Neuron (in vitro differentiated cells): ENCODE results near the gene SRRM2.

Experiments
- H2AFZ ChIP-seq: one replicate; pipeline ENCODE4 v1.6.1; 2013; ENCODE audit warnings: low read depth, mild to moderate bottlenecking, inconsistent platforms, low read length, moderate library complexity
- H3K27me3 ChIP-seq: one replicate; pipeline ENCODE4 v1.6.1; 2013; ENCODE audit warnings: low read length; ENCODE audit not compliant: insufficient read depth
- H3K36me3 ChIP-seq: one replicate; pipeline ENCODE4 v1.6.1; 2013; ENCODE audit warnings: low read length; ENCODE audit not compliant: insufficient read depth
- H3K4me1 ChIP-seq: one replicate; pipeline ENCODE4 v1.6.1; 2013; ENCODE audit warnings: low read length; ENCODE audit not compliant: insufficient read depth
- H3K4me3 ChIP-seq: 2 replicates; pipeline ENCODE4 v1.5.1; 2013; ENCODE audit warnings: mild to moderate bottlenecking, low read length, moderate library complexity
- H3K9me3 ChIP-seq: one replicate; pipeline ENCODE4 v1.6.1; 2013; ENCODE audit warnings: low read length

SRRM2 gene

DNA sequence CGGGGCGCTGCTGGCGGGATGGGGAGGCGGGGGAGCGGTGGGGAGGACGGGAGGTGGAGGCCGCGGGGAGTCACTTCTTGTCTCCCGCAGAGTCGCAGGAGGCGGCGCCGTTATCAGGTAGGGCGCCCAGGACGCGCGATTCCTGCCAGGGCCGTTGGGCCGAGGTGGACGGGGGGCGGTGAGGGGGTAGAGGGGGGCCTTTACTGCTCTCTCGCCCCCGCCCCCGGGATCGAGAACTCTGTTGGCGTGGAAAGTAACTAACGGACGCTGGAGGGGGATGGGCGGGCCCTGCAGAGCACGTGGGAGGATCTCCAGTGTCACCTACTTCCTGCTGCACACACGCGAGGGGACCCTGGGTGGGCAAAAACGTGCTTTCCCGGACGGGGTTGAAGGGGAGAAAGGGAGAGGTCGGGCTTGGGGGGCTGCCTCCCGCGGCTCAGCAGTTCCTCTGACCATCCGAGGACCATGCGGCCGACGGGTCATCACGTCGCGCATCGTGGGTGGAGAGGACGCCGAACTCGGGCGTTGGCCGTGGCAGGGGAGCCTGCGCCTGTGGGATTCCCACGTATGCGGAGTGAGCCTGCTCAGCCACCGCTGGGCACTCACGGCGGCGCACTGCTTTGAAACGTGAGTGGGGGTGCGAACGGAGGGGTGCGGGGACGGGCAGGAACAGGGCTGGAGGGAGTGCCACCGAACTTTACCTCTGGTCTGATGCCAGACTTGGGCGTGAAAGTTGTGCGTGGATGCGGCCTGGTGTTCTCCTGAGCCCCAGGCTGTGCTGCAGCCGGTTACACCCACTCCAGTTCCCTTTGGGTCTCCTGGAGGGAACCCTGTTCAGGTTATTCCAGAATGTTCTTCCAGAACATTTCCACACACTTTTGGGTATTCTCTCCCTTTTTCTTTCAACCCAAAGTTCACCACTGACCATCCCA lies 65.2 kb downstream of the SRRM2 start:
- Histone ChIP-seq H3K9me3 (no peaks in the 10 kb centered on the region), H2AFZ (no peak overlapping the region), H3K4me1 (no peaks in the 10 kb centered on the region), H3K36me3 (no peaks in the 10 kb centered on the region), H3K27me3 (peaks cover 16% of the 10 kb centered on the region), H3K4me3 (no peak overlapping the region)

DNA sequence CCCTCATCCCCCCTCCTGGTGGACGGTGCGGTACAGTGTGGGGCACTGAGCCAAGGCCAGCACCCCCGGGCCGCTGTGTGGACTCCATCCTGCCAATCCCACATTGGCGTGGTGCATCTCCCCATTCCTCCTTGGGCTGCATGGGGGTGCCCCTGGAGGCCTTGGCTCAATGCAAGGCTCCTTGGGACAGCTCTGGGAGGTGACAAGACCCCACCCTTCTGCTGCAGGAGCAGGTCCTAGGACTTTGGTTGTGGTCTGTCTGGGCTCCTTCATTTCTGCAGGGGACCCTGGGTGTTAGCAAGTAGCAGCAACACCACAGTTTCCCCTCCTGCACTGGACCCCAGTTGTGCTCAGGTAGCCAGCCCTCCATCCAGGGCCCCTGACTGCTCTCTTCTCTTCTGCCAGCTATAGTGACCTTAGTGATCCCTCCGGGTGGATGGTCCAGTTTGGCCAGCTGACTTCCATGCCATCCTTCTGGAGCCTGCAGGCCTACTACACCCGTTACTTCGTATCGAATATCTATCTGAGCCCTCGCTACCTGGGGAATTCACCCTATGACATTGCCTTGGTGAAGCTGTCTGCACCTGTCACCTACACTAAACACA lies 65.9 kb downstream of the SRRM2 start:
- Histone ChIP-seq H2AFZ (no peak overlapping the region), H3K4me3 (no peak overlapping the region), H3K36me3 (no peaks in the 10 kb centered on the region), H3K9me3 (no peaks in the 10 kb centered on the region), H3K4me1 (no peaks in the 10 kb centered on the region), H3K27me3 (peaks cover 16% of the 10 kb centered on the region)

DNA sequence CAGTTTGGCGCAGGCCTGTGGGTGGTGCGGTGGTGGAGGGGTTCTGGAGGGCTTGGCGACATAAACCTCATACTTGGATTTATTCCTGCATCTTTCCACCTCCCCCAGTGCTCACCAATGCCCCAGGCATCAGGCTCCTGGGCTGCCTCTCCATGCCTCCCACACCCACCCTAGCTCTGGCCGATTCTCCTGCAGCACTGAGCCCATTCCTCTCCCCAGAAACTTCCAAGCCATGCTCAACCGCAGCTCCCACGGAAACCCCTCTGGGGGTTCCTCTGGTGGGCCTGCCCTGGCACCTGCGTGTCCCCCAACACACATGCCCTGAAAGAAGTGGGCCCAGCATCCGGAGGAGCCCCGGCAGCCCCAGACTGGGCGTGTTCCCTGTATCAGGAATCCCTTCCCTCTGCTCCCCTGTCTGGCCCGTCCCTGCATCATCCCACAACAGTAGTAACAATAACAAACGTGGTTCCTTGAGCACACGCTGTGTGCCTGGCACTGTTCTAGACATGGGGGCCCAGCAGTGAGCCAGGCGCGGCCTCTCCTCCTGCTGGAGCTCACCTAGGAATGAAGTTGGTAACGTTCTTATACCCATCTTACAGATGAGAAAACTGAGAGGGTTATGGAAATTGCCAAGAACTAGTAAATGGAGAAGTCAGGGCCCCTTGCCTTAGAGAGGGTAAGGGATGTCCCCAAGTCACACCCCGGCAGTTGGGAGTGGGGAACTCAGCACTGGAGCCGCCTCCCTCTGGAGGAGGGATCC lies 66.9 kb downstream of the SRRM2 start:
- H3K9me3 ChIP-seq = no peaks in the 10 kb centered on the region
- no peaks in the 10 kb centered on the region for H3K4me1 ChIP-seq
- no peak overlapping the region for H3K4me3 ChIP-seq
- no peak overlapping the region for H2AFZ ChIP-seq
- peaks cover 17% of the 10 kb centered on the region for H3K27me3 ChIP-seq
- H3K36me3 ChIP-seq = no peaks in the 10 kb centered on the region

DNA sequence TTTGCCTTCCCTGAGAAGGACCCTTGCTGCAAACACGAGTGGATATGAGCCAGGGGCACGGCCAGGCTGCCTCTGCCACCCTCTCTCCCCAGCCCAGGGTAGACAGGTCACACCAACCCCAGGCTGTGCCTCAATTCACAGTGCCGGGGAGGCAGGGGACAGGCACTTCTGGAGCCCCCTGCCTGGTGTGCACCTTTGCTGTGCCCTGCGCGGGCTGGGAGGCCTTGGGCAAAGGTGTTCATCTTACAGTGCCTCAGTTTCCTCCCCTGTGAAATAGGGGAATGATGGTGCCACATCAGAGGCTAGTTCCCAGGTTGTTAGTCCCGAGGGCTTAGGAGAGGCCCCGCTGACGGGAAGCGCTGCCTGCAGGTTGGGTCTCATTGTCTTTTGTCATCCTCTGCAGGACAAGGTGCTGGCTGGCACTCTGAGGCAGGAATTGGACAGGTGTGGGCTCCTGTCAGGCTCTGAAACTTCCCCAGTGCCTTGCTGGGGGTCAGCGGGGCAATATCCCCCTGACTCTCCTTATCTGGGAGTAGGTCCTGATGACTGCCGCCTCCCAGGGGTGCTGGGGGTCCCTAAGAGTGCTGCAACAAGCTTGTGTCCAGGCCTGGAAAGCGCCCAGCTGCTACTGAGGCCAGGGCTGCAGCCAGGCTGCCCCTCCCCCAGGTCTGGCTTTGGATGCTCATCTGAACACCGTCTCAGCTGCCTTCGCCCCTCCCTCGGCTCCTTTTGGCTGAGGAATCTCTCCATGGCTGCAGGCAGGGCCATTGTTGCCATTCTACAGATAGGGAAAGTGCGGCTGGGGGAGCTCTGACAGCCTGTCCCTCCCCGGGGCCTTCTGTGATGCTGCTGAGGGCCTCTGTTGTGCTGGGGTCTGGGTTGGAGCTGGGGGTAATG lies 67.7 kb downstream of the SRRM2 start:
- H2AFZ ChIP-seq = no peak overlapping the region
- peaks cover 22% of the 10 kb centered on the region for H3K27me3 ChIP-seq
- H3K36me3 ChIP-seq = no peaks in the 10 kb centered on the region
- no peaks in the 10 kb centered on the region for H3K4me1 ChIP-seq
- no peak overlapping the region for H3K4me3 ChIP-seq
- no peaks in the 10 kb centered on the region for H3K9me3 ChIP-seq
